IgD-negative memory B cell (primary cell): ENCODE results near the gene RPRD1A. TPM values are rescaled to one million over a fixed set of nuclear protein-coding genes. Genes with fewer than 3 reads are reported as not detected.
"Not testable (repeated sequence)": the region's sequence is repeated elsewhere in the genome, so short reads cannot be mapped to it uniquely, and the experiment has no call there.

ENCODE experiments used
- H3K27ac Mint-ChIP-seq, 3 donors: one replicate each; pipeline ENCODE4 v1.8.0; 2020 to 2022; ENCODE audit warnings: mild to moderate bottlenecking in 3 of 3, mixed read lengths in 3 of 3, moderate library complexity in 1 of 3
- H3K27me3 Mint-ChIP-seq: one replicate; pipeline ENCODE4 v1.8.0; 2021; ENCODE audit warnings: mixed read lengths
- H3K36me3 Mint-ChIP-seq: one replicate; pipeline ENCODE4 v1.8.0; 2020; ENCODE audit warnings: mild to moderate bottlenecking, mixed read lengths
- H3K4me1 Mint-ChIP-seq, 3 donors: one replicate each; pipeline ENCODE4 v1.8.0; 2020 to 2022; ENCODE audit warnings: mixed read lengths in 3 of 3, mild to moderate bottlenecking in 1 of 3
- H3K4me3 Mint-ChIP-seq, 4 donors: one replicate each; pipeline ENCODE4 v1.8.0; 2020 to 2022; ENCODE audit warnings: mild to moderate bottlenecking in 4 of 4, mixed read lengths in 4 of 4, moderate library complexity in 3 of 4
- H3K9me3 Mint-ChIP-seq, 3 donors: one replicate each; pipeline ENCODE4 v1.8.0; 2020 to 2021; ENCODE audit warnings: mixed read lengths in 3 of 3, mild to moderate bottlenecking in 1 of 3
- polyA plus RNA-seq: library from polyadenylated mRNA; unstranded; fragments of 300-500 nt; fragmentation: Illumina TruSeq; gene quantifications from one replicate; pipeline ENCODE4 v1.2.3, GENCODE V29; 2021

Gene RPRD1A
- 15.6 TPM for polyA plus RNA-seq

- Mint-ChIP-seq H3K27ac (peak within 1 kb of the TSS; percentile 79 to 98 (median 93)), H3K27me3 (peaks cover 4% of the 10 kb centered on the region), H3K4me3 (peak within 1 kb of the TSS; percentile 74 to 99 (median 94)), H3K9me3 (no peaks in the 10 kb centered on the region), H3K4me1 (peaks cover 29 to 33% (median 32%) of the 10 kb centered on the region in 3 donors), H3K36me3 (peaks cover 7% of the 10 kb centered on the region)
Measured at GRCh38 chr18:36067055-36067957, at the start of gene RPRD1A. TSS of gene RPRD1A (minus strand) at chr18:36067559. CDS start at chr18:36067404, 155 bp downstream.

- not testable (repeated sequence) for H3K27me3 Mint-ChIP-seq, H3K4me3 Mint-ChIP-seq, H3K9me3 Mint-ChIP-seq, H3K4me1 Mint-ChIP-seq
- peak overlapping the region in 1 of 3 donors; percentile 47 for H3K27ac Mint-ChIP-seq
- H3K36me3 Mint-ChIP-seq = peaks cover 16% of the 10 kb centered on the region
Measured at GRCh38 chr18:36116771-36117170, 49.4 kb upstream of the RPRD1A start.

GRCh38 chr18:36114738-36115137 lies 47.4 kb upstream of the RPRD1A start:
- H3K27me3 Mint-ChIP-seq = no peaks in the 10 kb centered on the region
- no peaks in the 10 kb centered on the region for H3K9me3 Mint-ChIP-seq
- no peak overlapping the region for H3K27ac Mint-ChIP-seq
- peaks cover 15% of the 10 kb centered on the region for H3K36me3 Mint-ChIP-seq
- H3K4me1 Mint-ChIP-seq = peaks cover 0 to 3% (median 0%) of the 10 kb centered on the region in 3 donors
- H3K4me3 Mint-ChIP-seq = no peak overlapping the region

- Mint-ChIP-seq H3K4me3 (no peak overlapping the region), H3K27me3 (no peaks in the 10 kb centered on the region), H3K36me3 (peaks cover 18% of the 10 kb centered on the region), H3K9me3 (no peaks in the 10 kb centered on the region), H3K4me1 (peaks cover 0 to 3% (median 0%) of the 10 kb centered on the region in 3 donors), H3K27ac (no peak overlapping the region)
Measured at GRCh38 chr18:36114251-36114650, 46.9 kb upstream of the RPRD1A start.

GRCh38 chr18:36112302-36112701 lies 44.9 kb upstream of the RPRD1A start:
- no peaks in the 10 kb centered on the region for H3K9me3 Mint-ChIP-seq
- no peaks in the 10 kb centered on the region for H3K4me1 Mint-ChIP-seq
- H3K27ac Mint-ChIP-seq = no peak overlapping the region
- H3K27me3 Mint-ChIP-seq = no peaks in the 10 kb centered on the region
- peaks cover 19% of the 10 kb centered on the region for H3K36me3 Mint-ChIP-seq
- no peak overlapping the region for H3K4me3 Mint-ChIP-seq

GRCh38 chr18:36109737-36110136 lies 42.4 kb upstream of the RPRD1A start:
- Mint-ChIP-seq H3K27ac (no peak overlapping the region), H3K4me1 (no peaks in the 10 kb centered on the region), H3K4me3 (no peak overlapping the region), H3K9me3 (peaks cover 0 to 3% (median 0%) of the 10 kb centered on the region in 3 donors), H3K27me3 (no peaks in the 10 kb centered on the region), H3K36me3 (peaks cover 10% of the 10 kb centered on the region)

- H3K27ac Mint-ChIP-seq = no peak overlapping the region
- no peaks in the 10 kb centered on the region for H3K27me3 Mint-ChIP-seq
- peaks cover 0 to 3% (median 0%) of the 10 kb centered on the region in 3 donors for H3K9me3 Mint-ChIP-seq
- no peak overlapping the region for H3K4me3 Mint-ChIP-seq
- peaks cover 10% of the 10 kb centered on the region for H3K36me3 Mint-ChIP-seq
- no peaks in the 10 kb centered on the region for H3K4me1 Mint-ChIP-seq
Measured at GRCh38 chr18:36108601-36109000, 41.2 kb upstream of the RPRD1A start.

- no peaks in the 10 kb centered on the region for H3K4me1 Mint-ChIP-seq
- no peak overlapping the region for H3K27ac Mint-ChIP-seq
- H3K9me3 Mint-ChIP-seq = peaks cover 0 to 3% (median 0%) of the 10 kb centered on the region in 3 donors
- H3K4me3 Mint-ChIP-seq = no peak overlapping the region
- H3K36me3 Mint-ChIP-seq = peaks cover 10% of the 10 kb centered on the region
- H3K27me3 Mint-ChIP-seq = no peaks in the 10 kb centered on the region
Measured at GRCh38 chr18:36108196-36108595, 40.8 kb upstream of the RPRD1A start.

GRCh38 chr18:36107477-36107876 lies 40.1 kb upstream of the RPRD1A start:
- Mint-ChIP-seq H3K9me3 (peaks cover 0 to 3% (median 0%) of the 10 kb centered on the region in 3 donors), H3K36me3 (peaks cover 12% of the 10 kb centered on the region), H3K4me1 (no peaks in the 10 kb centered on the region), H3K27ac (no peak overlapping the region), H3K4me3 (no peak overlapping the region), H3K27me3 (no peaks in the 10 kb centered on the region)

GRCh38 chr18:36104749-36105148 lies 37.4 kb upstream of the RPRD1A start:
- H3K27ac Mint-ChIP-seq = no peak overlapping the region
- peaks cover 0 to 8% (median 0%) of the 10 kb centered on the region in 3 donors for H3K9me3 Mint-ChIP-seq
- H3K27me3 Mint-ChIP-seq = peaks cover 5% of the 10 kb centered on the region
- H3K4me1 Mint-ChIP-seq = no peaks in the 10 kb centered on the region
- peaks cover 6% of the 10 kb centered on the region for H3K36me3 Mint-ChIP-seq
- no peak overlapping the region for H3K4me3 Mint-ChIP-seq

GRCh38 chr18:36101943-36102342 lies 34.6 kb upstream of the RPRD1A start:
- Mint-ChIP-seq H3K9me3 (peaks cover 0 to 8% (median 0%) of the 10 kb centered on the region in 3 donors), H3K4me3 (no peak overlapping the region), H3K4me1 (no peaks in the 10 kb centered on the region), H3K36me3 (peaks cover 2% of the 10 kb centered on the region), H3K27ac (no peak overlapping the region), H3K27me3 (peaks cover 5% of the 10 kb centered on the region)

- Mint-ChIP-seq H3K27ac (no peak overlapping the region), H3K36me3 (peaks cover 2% of the 10 kb centered on the region), H3K9me3 (peaks cover 0 to 5% (median 0%) of the 10 kb centered on the region in 3 donors), H3K4me3 (no peak overlapping the region), H3K4me1 (peaks cover 0 to 4% (median 0%) of the 10 kb centered on the region in 3 donors), H3K27me3 (peaks cover 5% of the 10 kb centered on the region)
Measured at GRCh38 chr18:36099311-36099710, 32.0 kb upstream of the RPRD1A start.

- Mint-ChIP-seq H3K4me3 (no peak overlapping the region), H3K4me1 (peaks cover 0 to 6% (median 4%) of the 10 kb centered on the region in 3 donors), H3K9me3 (peaks cover 0 to under 1% (median 0%) of the 10 kb centered on the region in 3 donors), H3K27me3 (peaks cover 4% of the 10 kb centered on the region), H3K36me3 (no peaks in the 10 kb centered on the region), H3K27ac (no peak overlapping the region)
Measured at GRCh38 chr18:36096955-36097354, 29.6 kb upstream of the RPRD1A start.

GRCh38 chr18:36095936-36096519 lies 28.7 kb upstream of the RPRD1A start:
- H3K4me1 Mint-ChIP-seq = peaks cover 0 to 6% (median 4%) of the 10 kb centered on the region in 3 donors
- no peaks in the 10 kb centered on the region for H3K9me3 Mint-ChIP-seq
- no peaks in the 10 kb centered on the region for H3K36me3 Mint-ChIP-seq
- no peak overlapping the region for H3K4me3 Mint-ChIP-seq
- no peak overlapping the region for H3K27ac Mint-ChIP-seq
- no peaks in the 10 kb centered on the region for H3K27me3 Mint-ChIP-seq

GRCh38 chr18:36094431-36094830 lies 27.1 kb upstream of the RPRD1A start:
- H3K27ac Mint-ChIP-seq = no peak overlapping the region
- H3K27me3 Mint-ChIP-seq = no peaks in the 10 kb centered on the region

More at GRCh38 chr18:36094431-36094830, 27.1 kb upstream of the RPRD1A start:
- Mint-ChIP-seq H3K4me3 (no peak overlapping the region), H3K36me3 (no peaks in the 10 kb centered on the region), H3K4me1 (peaks cover 0 to 6% (median 4%) of the 10 kb centered on the region in 3 donors), H3K9me3 (no peaks in the 10 kb centered on the region)
